Fibroblast of skin of right quadriceps (primary cell): ENCODE results near the gene REEP1.
"Not testable (repeated sequence)": the region's sequence is repeated elsewhere in the genome, so short reads cannot be mapped to it uniquely, and the experiment has no call there.

Experiments
- DNase-seq: peaks from one replicate; pipeline ENCODE4 v3.0.0-alpha.2; 2013

REEP1 gene

GRCh38 chr2:86275962-86276361, 61.5 kb downstream of the REEP1 start:
- DNase-seq, result no peak

DNA sequence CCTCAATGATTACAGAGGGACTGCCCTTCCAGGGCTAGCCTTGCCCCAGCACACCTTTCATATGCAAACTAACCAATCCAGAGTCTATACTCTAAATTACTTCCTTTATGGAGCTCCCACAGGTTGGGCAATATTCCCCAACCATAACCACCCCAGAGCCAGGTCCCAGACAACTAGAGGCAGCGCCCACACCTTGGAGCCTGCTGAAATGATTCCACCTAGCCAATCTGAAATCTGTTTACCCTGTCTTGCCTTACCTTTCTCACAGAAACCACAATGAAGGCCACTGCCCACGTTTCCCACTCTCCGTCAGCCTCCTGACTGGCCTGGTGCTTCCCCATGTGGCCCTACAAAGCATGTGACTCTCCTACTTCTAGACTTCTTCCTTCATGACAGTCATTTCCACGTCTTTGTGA, 62.0 kb downstream of the REEP1 start:
- DNase-seq, result no peak

DNA sequence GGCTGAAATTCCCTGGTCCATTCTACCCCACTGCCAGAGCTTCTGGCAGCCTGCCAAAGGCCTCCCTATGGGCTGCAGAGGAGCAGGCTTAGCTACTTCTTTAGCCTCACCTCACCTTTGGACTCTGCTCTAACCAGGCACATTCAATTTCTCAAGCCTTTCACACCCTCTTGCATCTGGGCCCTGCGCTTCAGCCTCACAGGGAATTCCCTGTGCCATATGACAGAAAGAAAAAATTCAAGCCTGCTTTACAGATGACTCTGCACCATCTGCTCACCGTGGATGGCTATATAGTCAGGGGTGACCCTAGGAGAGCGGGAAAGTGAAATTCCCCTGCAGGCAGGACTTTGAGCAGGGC, 62.5 kb downstream of the REEP1 start:
- DNase-seq, result no peak

DNA sequence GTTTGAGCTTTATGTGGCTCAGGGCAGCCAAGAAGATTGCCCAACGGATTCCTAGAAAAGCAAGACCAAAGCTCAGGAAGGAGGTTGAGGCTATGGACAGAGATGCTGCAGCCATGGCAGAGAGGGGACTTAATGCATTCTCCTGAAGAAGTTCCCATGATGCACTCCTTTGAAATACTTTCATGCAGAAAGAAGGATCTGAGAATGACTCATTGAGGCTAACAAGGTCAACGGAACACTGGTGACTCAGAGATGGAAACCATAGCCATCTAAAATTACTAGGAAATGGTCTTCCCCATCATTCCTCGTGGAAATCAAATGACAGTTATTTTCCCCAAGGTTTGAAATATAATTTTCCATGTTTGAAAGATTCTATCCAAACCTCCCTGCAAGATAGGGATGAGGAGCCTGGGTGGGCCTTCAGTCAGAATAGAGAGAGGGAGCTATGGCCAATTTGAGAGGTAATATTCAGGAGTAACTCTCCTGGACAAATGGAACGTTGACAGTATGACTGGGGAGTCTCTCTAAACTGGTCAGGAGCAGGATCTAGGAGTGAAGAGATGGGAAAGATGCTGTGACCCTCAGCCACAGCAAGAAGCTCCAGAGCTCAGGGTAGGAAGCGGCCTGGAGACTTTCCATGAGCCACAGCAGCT, 63.0 kb downstream of the REEP1 start:
- DNase-seq, result peak; percentile 67

DNA sequence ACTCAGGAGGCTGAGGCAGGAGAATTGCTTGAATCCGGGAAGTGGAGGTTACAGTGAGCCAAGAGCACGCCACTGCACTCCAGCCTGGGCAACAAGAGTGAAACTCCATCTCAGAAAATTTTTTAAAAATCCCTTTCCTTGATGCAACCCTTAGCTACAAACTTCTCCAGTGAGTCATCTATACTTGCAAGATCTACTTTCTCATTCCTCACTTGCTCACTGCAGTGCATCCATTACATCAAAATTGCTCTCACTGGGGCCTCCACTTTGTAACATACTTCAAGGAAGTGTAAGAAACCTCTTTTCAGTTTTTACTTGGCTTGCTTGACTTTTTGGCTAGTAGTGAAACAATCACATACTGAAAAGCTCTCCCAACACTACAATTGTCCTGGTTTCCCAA, 65.3 kb downstream of the REEP1 start:
- no peak for DNase-seq

GRCh38 chr2:86271248-86271647, 66.2 kb downstream of the REEP1 start:
- DNase-seq, result no peak

GRCh38 chr2:86263956-86264355, 73.5 kb downstream of the REEP1 start:
- no peak for DNase-seq

DNA sequence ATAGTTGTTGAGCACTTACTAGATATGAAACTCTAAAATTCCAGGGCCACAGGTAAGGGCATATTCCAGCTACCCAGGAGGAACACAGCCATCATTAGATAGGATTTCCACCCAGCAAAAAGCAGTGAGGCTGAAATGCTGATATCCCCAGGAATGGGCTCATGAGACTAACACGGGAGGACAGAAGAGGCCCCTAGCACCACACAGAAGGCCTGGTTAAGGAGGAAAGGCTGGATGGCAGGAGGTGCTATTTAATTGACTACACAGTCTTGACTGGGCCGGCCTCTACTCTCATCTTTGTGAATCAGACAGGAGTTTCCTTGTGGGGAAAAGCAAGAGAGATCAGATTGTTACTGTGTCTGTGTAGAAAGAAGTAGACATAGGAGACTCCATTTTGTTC, 76.4 kb downstream of the REEP1 start:
- DNase-seq, result no peak

DNA sequence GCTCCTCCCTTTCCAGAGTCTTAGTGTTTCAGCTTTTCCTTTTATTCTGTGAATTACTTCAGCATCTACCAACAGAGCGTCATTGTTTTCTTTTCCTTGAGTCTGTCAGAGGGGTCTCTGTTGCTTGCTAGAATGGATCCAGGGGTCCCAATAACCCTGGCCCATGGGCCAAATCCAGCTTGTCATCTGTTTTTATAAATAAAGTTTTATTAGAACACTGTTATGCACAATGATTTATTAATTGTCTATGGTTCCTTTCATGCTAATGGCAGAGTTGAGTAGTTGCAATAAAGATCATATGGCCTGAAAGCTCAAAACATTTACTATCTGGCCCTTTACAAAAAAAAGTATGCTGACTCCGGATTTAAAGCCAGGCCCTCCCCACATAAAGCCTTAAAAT, 79.3 kb downstream of the REEP1 start:
- DNase-seq, result no peak

DNA sequence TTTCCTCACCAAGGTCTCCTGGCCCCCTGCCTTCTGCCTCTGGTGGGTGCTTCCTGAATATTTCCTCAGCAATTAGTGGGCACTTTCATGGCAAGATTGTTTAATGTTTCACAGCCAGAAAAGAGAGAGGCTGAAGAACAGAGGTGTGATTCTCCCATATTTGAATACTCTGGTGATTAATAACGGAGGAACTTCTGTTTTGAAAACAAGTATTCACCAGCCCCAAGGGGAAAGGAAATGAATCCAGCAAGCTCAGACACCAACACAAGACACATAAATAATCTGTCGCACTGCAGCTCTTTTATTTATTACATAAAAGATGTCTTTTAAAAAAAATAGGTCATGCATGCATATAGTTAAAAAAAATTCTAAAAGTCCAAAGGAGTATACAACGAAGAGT, 80.4 kb downstream of the REEP1 start:
- DNase-seq, result no peak

GRCh38 chr2:86256300-86256699, 81.1 kb downstream of the REEP1 start:
- DNase-seq, result no peak

GRCh38 chr2:86254576-86255538, 82.6 kb downstream of the REEP1 start:
- no peak for DNase-seq

DNA sequence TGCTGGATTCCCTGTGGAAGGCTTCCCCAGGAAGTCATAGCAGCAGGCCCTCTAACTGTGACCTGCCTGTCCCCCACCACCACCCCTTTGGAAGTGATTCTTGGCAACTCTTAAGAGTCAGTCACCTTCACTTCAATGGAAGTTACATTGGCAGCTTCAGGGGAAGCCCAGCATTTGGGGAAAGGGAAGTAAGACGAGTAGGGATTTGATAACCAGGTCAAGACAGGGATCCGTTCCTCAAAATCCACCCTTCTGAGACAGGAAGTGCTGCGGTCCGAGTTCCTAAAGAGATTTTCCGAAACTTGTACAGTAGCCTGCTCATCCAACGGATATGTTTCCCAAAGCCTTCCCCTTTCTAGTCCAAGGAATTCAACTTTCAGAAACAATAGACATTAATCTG, 84.0 kb downstream of the REEP1 start:
- no peak for DNase-seq

GRCh38 chr2:86251840-86252266, 85.6 kb downstream of the REEP1 start:
- DNase-seq, result no peak

DNA sequence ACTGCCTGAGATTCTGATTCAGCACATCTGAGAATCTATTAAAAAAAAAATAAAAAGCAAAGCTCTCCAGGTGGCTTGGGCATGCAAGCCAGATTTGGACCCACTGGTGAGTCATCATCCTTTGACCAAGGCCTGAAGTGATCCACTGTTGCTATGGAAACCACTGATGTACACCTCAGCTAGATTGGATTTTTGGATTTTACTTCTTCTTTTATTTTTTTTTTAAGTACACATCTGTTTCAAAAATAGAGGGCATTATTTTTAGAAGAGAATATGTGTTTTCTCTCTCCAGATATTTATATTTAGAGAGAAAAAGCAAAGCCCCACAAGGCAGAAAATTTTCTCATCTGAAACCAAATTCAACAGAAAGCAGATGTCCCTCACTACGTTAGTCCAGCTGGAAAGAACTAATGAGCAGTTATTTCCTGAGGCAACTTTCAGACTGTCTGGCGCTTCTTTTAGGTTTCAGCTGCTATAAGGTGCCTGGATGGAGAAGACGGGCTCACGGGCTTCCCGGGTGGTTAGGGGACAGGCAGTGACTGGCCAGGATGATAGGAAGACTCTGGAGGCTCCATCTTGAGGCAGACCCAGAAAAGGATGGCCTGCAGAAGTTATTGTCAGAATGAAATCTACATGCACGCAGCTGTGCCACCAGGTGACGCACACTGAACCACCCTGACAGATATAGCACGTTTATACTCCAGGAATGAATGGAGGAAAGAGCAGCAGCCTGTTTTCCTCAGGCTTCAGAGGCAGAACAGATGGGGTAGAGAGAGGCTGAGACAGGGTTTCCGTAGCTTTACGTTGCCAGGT, 87.6 kb downstream of the REEP1 start:
- peak; percentile 74 for DNase-seq

DNA sequence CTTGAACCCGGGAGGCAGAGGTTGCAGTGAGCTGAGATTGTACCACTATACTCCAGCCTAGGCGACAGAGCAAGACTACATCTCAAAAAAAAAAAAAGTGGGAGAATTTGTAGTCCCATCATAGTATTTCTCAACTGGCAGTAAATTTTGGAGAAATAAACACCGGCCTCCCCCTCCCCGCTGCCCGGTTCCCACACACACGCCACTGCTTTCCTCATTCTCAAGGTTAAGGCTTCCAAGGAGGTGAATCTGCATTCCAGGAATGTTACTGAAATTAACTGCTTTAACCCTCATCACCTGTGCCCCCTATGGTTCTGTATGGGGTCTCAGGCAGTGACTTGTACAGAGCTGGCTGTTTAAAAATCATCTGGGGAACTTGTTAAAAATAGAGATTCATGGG, 88.2 kb downstream of the REEP1 start:
- DNase-seq, result no peak

- DNase-seq, result not testable (repeated sequence)
Observed at GRCh38 chr2:86245222-86245621, 92.2 kb downstream of the REEP1 start.

DNA sequence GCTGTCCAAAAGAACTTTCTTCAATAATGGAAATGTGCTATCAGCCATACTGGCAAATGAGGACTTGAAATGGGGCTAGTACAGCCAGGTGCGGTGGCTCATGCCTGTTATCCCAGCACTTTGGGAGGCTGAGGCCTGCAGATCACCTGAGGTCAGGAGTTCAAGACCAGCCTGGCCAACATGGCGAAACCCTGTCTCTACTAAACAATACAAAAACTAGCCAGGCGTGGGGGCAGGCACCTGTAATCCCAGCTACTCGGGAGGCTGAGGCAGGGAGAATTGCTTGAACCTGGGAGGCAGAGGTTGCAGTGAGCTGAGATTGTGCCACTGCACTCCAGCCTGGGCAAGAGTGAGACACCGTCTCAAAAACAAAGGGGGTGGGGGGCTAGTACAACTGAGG, 92.6 kb downstream of the REEP1 start:
- not testable (repeated sequence) for DNase-seq

DNA sequence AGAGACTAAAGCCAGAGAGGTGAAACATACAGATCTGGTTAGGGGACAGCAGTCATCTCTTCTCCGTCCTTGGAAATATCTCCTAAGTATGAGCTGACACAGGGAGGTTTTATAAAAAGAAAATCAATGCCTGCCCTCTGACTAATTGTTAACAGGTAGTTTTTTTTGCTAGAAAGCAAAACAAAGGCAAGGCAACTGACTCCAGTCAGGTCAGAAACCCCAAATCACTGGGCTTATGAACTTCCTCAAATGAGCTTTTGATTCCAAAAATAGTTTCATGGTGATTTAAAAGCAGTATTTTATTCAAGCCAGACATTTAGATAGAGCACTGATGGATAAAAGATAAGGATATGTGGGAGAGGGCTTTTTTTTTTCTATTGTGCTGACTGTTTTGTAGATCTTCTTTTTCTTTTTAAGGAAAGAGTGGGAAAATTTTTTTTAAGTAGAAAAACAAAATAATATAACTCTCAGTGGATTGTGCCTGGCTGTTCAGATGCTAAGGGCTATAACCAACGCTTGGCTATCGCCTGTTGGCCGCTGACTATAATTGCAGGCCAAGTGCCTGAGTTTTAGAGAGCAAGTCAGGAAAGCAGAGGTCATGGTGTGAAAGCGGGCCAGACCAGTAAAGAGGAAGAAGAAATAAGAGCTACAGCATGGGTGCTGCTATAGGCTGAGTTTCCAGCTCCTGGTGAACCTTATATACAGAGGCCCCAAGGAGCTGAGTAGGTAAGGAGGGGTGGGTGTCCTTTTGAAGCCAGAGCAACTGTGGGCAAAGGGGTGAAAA, 93.3 kb downstream of the REEP1 start:
- DNase-seq, result no peak

DNA sequence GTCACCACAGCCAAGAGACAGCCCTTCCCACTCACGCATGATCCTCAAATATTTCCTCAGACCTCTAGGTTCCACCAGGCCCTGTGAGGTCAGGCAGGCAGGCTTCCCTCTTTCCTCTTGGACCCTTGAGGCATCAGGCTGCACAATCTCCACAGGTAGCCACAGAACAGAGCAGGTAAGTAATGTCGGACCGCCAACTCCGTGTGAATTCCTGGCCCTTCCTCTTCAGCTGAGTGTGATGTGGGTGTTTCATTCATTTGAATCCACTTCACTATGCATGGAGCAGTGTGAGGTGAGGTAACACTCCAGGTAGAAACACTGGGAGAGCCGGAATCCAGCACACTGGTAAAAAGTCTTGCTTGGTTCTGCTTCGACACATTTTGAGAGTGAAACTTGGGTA, 94.2 kb downstream of the REEP1 start:
- no peak for DNase-seq

DNA sequence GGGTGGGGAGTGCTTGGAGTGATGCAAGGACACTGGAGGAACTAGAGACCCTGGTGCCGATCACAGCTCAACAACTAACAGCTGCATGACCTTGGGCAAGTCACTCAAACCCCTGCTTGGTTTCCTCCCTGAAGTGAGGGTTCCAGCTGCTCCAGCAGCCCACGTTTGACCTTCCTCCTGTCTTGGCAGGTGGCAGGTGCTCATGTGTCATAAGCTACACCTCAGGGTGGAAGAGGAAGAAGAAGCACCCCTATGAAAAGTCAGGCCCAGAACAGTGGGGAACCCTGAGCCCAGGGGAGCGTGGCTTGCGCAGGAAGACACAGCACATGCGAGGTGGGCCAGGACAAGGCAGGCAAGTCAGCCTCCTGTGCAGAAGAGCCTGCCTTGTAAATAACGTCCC, 95.8 kb downstream of the REEP1 start:
- DNase-seq, result no peak

DNA sequence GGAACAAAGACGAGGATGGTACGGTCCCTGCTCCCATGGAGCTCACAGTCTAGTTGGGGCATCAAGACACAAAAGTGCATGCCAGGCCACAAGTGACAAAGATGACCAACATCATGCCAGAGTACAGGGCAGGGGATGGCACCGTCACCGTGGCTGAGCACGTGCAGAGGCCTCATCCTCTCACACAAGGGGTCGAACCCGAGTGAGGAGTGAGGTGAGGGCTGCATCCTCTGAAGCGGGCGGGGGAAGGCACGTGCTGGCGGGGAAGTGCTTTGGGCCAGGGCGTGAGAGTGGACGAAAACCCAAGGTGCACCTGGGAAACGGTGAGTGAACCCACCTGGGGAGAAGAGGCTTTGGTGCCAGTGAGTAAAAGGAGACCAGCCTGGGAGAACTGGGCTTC, 97.2 kb downstream of the REEP1 start:
- no peak for DNase-seq

- no peak for DNase-seq
Observed at GRCh38 chr2:86239745-86240144, 97.7 kb downstream of the REEP1 start.
